Lower lobe of right lung (tissue), 2 donors: ENCODE measurements around the gene AK2. TPM values are rescaled to one million over a fixed set of nuclear protein-coding genes. Genes with fewer than 3 reads are reported as not detected.
A peak's percentile ranks its signal among the peaks of the same experiment; 100 is the strongest.

Experiments used
- ATAC-seq, 2 donors: fragments of 200-7000 bp; cut with Tn5 transposase; one replicate each; pipeline ENCODE4 v1.9.1; 2020 to 2022; ENCODE audit warnings: mild to moderate bottlenecking in 2 of 2, moderate library complexity in 2 of 2
- DNase-seq: peaks from one replicate; pipeline ENCODE4 v3.0.0-alpha.2; 2020
- H3K27ac ChIP-seq: fragments of 200-600 bp; one replicate; pipeline ENCODE4 v1.8.0; 2022
- H3K27me3 ChIP-seq: fragments of 200-600 bp; one replicate; pipeline ENCODE4 v1.8.0; 2022; ENCODE audit warnings: low read depth
- H3K36me3 ChIP-seq: fragments of 200-600 bp; one replicate; pipeline ENCODE4 v1.8.0; 2022; ENCODE audit warnings: mild to moderate bottlenecking
- H3K4me1 ChIP-seq: fragments of 200-600 bp; one replicate; pipeline ENCODE4 v1.8.0; 2022
- H3K4me3 ChIP-seq: fragments of 200-600 bp; one replicate; pipeline ENCODE4 v1.8.0; 2022; ENCODE audit warnings: mild to moderate bottlenecking
- H3K9me3 ChIP-seq: fragments of 200-600 bp; one replicate; pipeline ENCODE4 v1.8.0; 2022
- intact Hi-C: fragments of 100-400 bp; cut with DNase I; formaldehyde crosslinking; loops from one replicate; pipeline ENCODE4 v1.11.0; 2022
- total RNA-seq: library from RNA; stranded (reverse); fragmentation: NEBNext Ultra II Directional; extraction: Animal tissue kit (Norgen Biotek cat#: 25700); gene quantifications from one replicate; pipeline ENCODE4 v1.2.1, GENCODE V29; 2021
- TF ChIP-seq, protein P1 (sequence below): fragments of 200-600 bp; IDR thresholded peaks from one replicate; pipeline ENCODE4 v1.8.0; 2022; ENCODE audit warnings: antibody characterized with exemption, mild to moderate bottlenecking
- donor health status: DM: no; HTN: yes; CAD: no; lungs with severe emphysema.

The AK2 gene
- total RNA-seq, 1 donor from 2014 or later = 103 TPM

DNA sequence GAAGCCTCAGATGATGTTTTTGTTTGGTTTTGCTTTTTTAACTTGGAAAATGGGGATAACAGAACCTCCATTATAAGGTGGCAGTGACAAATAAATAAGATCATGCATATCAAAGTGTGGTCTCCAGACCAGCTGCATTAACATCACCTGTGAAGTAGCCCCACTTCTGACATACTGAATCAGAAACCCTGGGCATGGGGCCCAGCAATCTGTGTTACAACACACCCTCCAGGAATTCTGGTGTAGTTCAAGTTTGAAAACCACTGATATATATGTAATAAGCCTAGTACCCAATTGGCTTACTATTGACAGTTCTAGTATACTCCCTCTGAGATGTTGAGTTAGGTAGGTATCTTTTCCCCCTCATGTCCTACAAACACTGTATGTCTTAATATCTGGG, 48.0 kb downstream of the AK2 start:
- Histone ChIP-seq H3K27me3 (no peaks in the 10 kb centered on the region), H3K27ac (peak overlapping the region; percentile 65), H3K9me3 (no peaks in the 10 kb centered on the region), H3K4me1 (peaks cover 71% of the 10 kb centered on the region), H3K4me3 (no peak overlapping the region), H3K36me3 (no peaks in the 10 kb centered on the region)
- ATAC-seq (peak; percentile 17 to 61), DNase-seq (peak; percentile 69)
- intact Hi-C loops = no loop called here
- TF ChIP-seq, protein P1, sequence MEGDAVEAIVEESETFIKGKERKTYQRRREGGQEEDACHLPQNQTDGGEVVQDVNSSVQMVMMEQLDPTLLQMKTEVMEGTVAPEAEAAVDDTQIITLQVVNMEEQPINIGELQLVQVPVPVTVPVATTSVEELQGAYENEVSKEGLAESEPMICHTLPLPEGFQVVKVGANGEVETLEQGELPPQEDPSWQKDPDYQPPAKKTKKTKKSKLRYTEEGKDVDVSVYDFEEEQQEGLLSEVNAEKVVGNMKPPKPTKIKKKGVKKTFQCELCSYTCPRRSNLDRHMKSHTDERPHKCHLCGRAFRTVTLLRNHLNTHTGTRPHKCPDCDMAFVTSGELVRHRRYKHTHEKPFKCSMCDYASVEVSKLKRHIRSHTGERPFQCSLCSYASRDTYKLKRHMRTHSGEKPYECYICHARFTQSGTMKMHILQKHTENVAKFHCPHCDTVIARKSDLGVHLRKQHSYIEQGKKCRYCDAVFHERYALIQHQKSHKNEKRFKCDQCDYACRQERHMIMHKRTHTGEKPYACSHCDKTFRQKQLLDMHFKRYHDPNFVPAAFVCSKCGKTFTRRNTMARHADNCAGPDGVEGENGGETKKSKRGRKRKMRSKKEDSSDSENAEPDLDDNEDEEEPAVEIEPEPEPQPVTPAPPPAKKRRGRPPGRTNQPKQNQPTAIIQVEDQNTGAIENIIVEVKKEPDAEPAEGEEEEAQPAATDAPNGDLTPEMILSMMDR = no peak

DNA sequence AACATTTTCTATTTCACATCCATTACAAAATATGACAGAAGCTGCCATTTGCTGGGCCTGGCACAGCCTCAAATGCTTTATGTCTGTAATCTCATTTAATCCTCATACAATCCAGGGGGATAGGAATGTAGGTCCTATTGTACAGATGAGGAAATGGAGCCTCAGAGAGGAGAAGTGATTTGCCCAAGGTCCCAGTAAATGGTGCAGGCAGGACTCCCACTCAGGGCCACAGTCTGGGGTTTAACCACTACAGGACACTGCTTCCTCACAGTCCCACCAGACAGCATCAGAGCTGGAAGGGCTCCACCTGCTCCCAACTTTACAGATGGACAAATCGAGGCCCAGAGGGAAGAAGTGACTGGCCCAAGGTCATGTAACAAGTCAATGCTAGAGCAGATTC, 51.5 kb downstream of the AK2 start:
- H3K36me3 ChIP-seq = no peaks in the 10 kb centered on the region
- peaks cover 72% of the 10 kb centered on the region for H3K4me1 ChIP-seq
- intact Hi-C loops = no loop called here
- no peaks in the 10 kb centered on the region for H3K9me3 ChIP-seq
- no peak for DNase-seq
- H3K4me3 ChIP-seq = no peak overlapping the region
- H3K27ac ChIP-seq = no peak overlapping the region
- no peak for ATAC-seq
- TF ChIP-seq, protein P1 = no peak
- H3K27me3 ChIP-seq = no peaks in the 10 kb centered on the region

DNA sequence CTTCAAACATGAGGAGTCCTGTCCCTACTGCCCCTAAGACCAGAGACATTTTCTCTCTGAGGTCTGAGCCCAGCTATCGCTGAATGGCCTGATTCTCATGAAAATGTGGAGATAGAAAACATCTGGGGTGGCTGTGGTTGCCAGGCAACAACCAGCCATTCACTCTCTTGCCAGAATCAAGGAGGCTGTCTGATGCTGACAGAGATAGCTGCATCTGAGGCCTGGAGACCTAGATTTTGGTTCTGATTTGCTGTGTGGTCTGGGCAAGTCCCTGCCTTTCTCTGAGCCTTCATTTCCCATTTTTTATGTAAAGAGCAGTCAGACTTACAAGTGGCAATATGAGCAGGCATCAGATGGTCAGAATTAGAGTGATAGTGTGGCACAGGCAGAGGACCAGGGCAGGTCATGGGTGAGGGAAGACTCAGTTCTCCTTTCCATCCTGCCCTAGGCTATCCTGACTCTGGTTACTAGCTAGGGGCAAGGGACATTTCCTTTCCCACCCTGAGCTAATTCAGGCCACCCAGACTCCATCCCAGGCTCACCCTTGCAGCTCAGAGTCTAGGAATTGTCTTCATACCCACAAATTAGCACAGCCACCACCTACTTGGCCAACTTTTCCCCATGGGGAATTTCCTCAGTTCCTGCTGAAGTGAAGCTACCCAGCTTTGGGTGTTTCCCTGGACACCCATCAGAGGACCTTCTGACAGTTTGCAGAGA, 52.1 kb downstream of the AK2 start:
- DNase-seq = no peak
- Histone ChIP-seq H3K36me3 (no peaks in the 10 kb centered on the region), H3K9me3 (no peaks in the 10 kb centered on the region), H3K4me3 (no peak overlapping the region), H3K27ac (peak overlapping the region; percentile 58), H3K4me1 (peaks cover 72% of the 10 kb centered on the region), H3K27me3 (no peaks in the 10 kb centered on the region)
- intact Hi-C loops = no loop called here
- TF ChIP-seq, protein P1 = no peak
- ATAC-seq = no peak

DNA sequence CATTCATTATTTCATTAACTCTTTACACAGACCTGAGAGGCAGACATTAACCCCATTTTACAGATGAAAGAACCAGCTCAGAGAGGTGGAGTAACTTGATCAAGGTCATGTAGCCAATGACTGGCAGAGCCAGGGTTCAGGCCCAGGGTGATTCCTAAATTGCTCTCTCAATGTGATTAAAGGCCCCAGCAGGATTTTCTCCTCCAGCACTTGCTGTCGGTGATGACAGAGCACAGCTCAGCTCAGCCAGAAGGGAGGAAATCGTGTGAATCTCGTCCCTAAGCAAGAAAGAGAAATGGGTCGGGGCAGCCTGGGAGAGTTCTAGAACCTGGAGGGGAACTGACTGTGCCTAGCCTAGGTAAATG, 52.6 kb downstream of the AK2 start:
- ATAC-seq (no peak), DNase-seq (no peak)
- no peaks in the 10 kb centered on the region for H3K36me3 ChIP-seq
- intact Hi-C loops = no loop called here
- H3K4me3 ChIP-seq = no peak overlapping the region
- H3K9me3 ChIP-seq = no peaks in the 10 kb centered on the region
- peak overlapping the region; percentile 58 for H3K27ac ChIP-seq
- TF ChIP-seq, protein P1 = no peak
- H3K27me3 ChIP-seq = no peaks in the 10 kb centered on the region
- peaks cover 66% of the 10 kb centered on the region for H3K4me1 ChIP-seq

DNA sequence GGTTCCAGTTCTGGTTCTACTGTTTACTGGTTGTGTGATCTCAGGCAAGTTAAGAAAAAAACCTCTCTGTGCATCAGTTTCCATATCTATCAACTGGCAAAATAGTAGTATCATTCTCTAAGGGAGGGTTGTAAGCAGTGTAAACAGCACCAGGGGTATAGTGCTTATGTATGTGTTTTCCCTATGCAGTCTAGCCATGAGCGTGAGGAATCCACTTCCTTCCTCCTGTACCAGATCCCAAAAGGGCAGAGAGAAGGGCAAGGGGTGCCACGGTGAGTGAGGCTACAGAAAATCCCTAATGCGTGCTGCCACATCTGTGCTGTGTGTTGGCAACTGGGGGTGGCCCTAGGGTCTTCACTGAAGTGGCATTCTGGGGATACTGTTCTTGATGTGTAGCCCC, 53.7 kb downstream of the AK2 start:
- ATAC-seq (no peak), DNase-seq (no peak)
- Histone ChIP-seq H3K9me3 (no peaks in the 10 kb centered on the region), H3K4me1 (peaks cover 56% of the 10 kb centered on the region), H3K36me3 (no peaks in the 10 kb centered on the region), H3K27ac (no peak overlapping the region), H3K4me3 (no peak overlapping the region), H3K27me3 (no peaks in the 10 kb centered on the region)
- intact Hi-C loops = no loop called here
- TF ChIP-seq, protein P1 = no peak
